Body of pancreas (tissue), 4 donors: ENCODE data around the gene TMEM43. TPM values are rescaled to one million over a fixed set of nuclear protein-coding genes. Genes with fewer than 3 reads are reported as not detected.

Experiments
- ATAC-seq: fragments of 150-250 bp; one replicate; pipeline ENCODE4 v1.9.1; 2016
- DNase-seq, 4 donors: peaks; one replicate each; pipeline ENCODE4 v3.0.0-alpha.2; 2019
- H3K27ac ChIP-seq, 4 donors: fragments of 200-600 bp; sonication (generic); 1 replicate in 3 of 4; 2 replicates in 1 of 4; pipeline versions ENCODE4 v1.5.1 to v1.6.1; 2016 to 2019; ENCODE audit warnings: mild to moderate bottlenecking in 1 of 4, mixed read lengths in 1 of 4, moderate library complexity in 1 of 4
- H3K27me3 ChIP-seq, 2 donors: fragments of 200-600 bp; sonication (generic); one replicate each; pipeline ENCODE4 v1.6.0; 2016; ENCODE audit warnings: mild to moderate bottlenecking in 1 of 2
- H3K36me3 ChIP-seq, 2 donors: fragments of 200-600 bp; sonication (generic); replicated peaks in 1 of 2; 2 replicates each; pipeline ENCODE4 v1.5.1; 2016; ENCODE audit warnings: low read depth in 2 of 2; ENCODE audit not compliant: insufficient read depth in 1 of 2
- H3K4me1 ChIP-seq: fragments of 200-600 bp; sonication (generic); one replicate; pipeline ENCODE4 v1.6.0; 2016
- H3K4me3 ChIP-seq, 2 donors: fragments of 200-600 bp; sonication (generic); 1 replicate in 1 of 2; 2 replicates in 1 of 2; pipeline ENCODE4 v1.5.1; 2016 to 2019
- H3K9me3 ChIP-seq, 3 donors: fragments of 200-600 bp; sonication (generic); 1 replicate in 2 of 3; 2 replicates in 1 of 3; pipeline ENCODE4 v1.5.1; 2016
- POLR2A ChIP-seq, 3 donors: fragments of 450-650 bp; IDR thresholded peaks; one replicate each; pipeline ENCODE4 v1.6.1; 2016; ENCODE audit warnings: antibody characterized with exemption in 3 of 3, mild to moderate bottlenecking in 2 of 3
- WGBS, 2 donors: methylation state at CpG; one replicate each; pipeline ENCODE4 v1.1.5; 2017; 5-methylcytosine and 5-hydroxymethylcytosine counted together
- intact Hi-C: fragments of 100-400 bp; cut with DNase I; formaldehyde crosslinking; loops from one replicate; pipeline ENCODE4 v1.15.1; 2023
- total RNA-seq, 2 donors: library from RNA; depleted of rRNA; stranded (reverse); fragments of >200 nt; gene quantifications; one replicate each; pipeline ENCODE4 v1.1.0, GENCODE V29; 2016
- TF ChIP-seq, protein P1 (sequence below), 7 experiments: fragments of 450-650 bp in 4 of 7; fragments of 200-600 bp in 3 of 7; sonication (generic) in 3 of 7; IDR thresholded peaks; one replicate each; pipeline ENCODE4 v1.5.1; 2016 to 2019; ENCODE audit warnings: antibody characterized with exemption in 7 of 7

TMEM43 gene
- total RNA-seq, 2 donors from 2014 or later: 21.8 to 38.4 TPM

DNA sequence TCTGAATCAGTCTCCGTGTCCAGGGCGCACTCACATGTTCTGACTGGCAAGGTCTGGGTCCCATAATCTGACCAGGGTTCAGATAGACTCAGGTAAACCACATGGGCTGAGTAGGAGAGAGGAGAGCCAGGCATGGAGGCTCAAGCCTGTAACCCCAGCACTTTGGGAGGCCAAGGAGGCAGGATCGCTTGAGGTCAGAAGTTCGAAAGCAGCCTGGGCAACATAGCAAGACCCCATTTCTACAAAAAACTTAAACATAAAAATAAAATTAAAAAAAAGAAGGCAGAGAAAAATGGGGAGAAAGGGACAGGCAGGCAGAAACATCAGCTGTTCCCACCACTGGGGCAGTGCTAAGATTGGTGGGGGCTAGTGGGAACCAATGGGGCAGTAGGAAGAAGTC, 5.4 kb downstream of the TMEM43 start:
- ATAC-seq (no peak), DNase-seq (no peak)
- Histone ChIP-seq H3K4me3 (no peak overlapping the region), H3K9me3 (no peaks in the 10 kb centered on the region), H3K4me1 (peaks cover 19% of the 10 kb centered on the region), H3K27me3 (no peaks in the 10 kb centered on the region), H3K36me3 (peaks cover 11 to 47% of the 10 kb centered on the region in 2 donors), H3K27ac (no peak overlapping the region)
- WGBS, 2 donors: 98 to 99% methylated on average over 4 of the region's 4 CpGs
- TF ChIP-seq POLR2A (IDR thresholded peaks at IDR 0.05): no peak
- TF ChIP-seq, protein P1, sequence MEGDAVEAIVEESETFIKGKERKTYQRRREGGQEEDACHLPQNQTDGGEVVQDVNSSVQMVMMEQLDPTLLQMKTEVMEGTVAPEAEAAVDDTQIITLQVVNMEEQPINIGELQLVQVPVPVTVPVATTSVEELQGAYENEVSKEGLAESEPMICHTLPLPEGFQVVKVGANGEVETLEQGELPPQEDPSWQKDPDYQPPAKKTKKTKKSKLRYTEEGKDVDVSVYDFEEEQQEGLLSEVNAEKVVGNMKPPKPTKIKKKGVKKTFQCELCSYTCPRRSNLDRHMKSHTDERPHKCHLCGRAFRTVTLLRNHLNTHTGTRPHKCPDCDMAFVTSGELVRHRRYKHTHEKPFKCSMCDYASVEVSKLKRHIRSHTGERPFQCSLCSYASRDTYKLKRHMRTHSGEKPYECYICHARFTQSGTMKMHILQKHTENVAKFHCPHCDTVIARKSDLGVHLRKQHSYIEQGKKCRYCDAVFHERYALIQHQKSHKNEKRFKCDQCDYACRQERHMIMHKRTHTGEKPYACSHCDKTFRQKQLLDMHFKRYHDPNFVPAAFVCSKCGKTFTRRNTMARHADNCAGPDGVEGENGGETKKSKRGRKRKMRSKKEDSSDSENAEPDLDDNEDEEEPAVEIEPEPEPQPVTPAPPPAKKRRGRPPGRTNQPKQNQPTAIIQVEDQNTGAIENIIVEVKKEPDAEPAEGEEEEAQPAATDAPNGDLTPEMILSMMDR (IDR thresholded peaks at IDR 0.05): no peak
- intact Hi-C loops: no loop called here

DNA sequence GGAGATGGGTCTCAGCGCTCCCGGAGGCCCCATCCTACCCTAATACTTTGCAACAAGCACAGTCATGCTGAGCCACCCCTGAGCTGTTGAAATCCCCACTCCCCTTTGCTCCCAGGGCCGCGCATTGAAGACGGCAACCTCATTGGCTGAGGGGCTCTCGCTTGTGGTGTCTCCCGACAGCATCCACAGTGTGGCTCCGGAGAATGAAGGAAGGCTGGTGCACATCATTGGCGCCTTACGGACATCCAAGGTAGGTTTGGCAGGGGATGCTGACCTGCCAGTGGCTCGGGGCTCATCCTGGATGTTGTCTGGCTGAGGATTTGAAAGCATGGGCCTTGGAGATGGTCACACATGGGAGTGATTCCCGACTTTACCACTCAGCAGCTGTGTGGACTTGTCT, 5.9 kb downstream of the TMEM43 start:
- H3K36me3 ChIP-seq: peaks cover 11 to 51% of the 10 kb centered on the region in 2 donors

DNA sequence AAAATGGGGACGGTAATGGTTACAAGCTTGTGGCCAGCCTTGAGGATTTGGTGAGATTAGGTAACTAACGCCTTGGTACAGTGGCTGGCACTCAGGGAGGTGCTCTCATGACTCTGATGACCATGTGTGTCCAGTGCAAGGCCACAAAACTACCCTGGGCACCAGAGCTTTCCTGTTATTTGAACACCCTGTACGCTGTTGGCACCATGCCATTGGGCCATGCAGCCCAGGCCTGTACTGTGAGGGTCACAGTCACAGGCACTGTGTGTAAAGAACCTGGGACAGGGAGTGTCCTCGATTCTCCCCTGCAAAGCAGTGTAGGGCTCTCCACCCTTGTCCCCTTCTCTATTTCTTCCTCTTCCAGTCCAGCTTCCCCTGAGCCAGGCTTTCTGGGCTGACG, 6.3 kb downstream of the TMEM43 start:
- WGBS, 2 donors: 71 to 97% methylated on average over 4 to 5 of the region's 5 CpGs
- H3K27ac ChIP-seq: no peak overlapping the region
- no peak for DNase-seq
- intact Hi-C loops: no loop called here
- H3K9me3 ChIP-seq: no peaks in the 10 kb centered on the region
- no peak overlapping the region for H3K4me3 ChIP-seq
- peaks cover 11 to 54% of the 10 kb centered on the region in 2 donors for H3K36me3 ChIP-seq
- peaks cover 12% of the 10 kb centered on the region for H3K4me1 ChIP-seq
- no peak for ATAC-seq
- H3K27me3 ChIP-seq: no peaks in the 10 kb centered on the region
- TF ChIP-seq POLR2A (IDR thresholded peaks at IDR 0.05): no peak
- TF ChIP-seq, protein P1 (IDR thresholded peaks at IDR 0.05): no peak

More for the DNA sequence above, 5.9 kb downstream of the TMEM43 start:
- DNase-seq (no peak), ATAC-seq (no peak)
- TF ChIP-seq, protein P1 (IDR thresholded peaks at IDR 0.05): no peak
- no peak for TF ChIP-seq POLR2A (IDR thresholded peaks at IDR 0.05)
- no peaks in the 10 kb centered on the region for H3K9me3 ChIP-seq
- H3K27ac ChIP-seq: no peak overlapping the region
- intact Hi-C loops: no loop called here
- H3K4me1 ChIP-seq: peaks cover 17% of the 10 kb centered on the region
- H3K27me3 ChIP-seq: no peaks in the 10 kb centered on the region
- WGBS, 2 donors: 90 to 96% methylated on average over 12 of the region's 12 CpGs
- no peak overlapping the region for H3K4me3 ChIP-seq

DNA sequence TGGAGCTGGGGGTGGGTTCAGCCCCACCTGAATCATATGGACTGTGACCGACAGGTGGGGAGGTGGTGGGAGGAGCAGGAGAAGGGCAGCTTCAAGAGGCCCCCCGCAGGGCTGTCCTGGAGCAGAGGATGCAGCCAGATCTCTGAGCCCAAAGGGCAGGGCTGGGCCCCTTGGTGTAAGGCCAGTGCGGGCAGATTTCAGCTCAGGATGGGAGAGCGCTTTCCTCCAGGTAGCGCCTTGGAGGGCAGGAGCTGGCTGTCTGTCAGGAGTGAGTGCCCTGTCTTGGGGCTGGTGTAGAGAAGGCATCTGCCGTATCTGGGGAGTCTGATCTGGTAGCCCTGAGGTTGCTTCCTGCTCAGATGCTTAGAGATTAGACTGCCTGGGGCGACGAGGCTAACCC, 7.3 kb downstream of the TMEM43 start:
- no peaks in the 10 kb centered on the region for H3K9me3 ChIP-seq
- no peak overlapping the region for H3K27ac ChIP-seq
- intact Hi-C loops: no loop called here
- H3K4me3 ChIP-seq: no peak overlapping the region
- peaks cover 11 to 56% of the 10 kb centered on the region in 2 donors for H3K36me3 ChIP-seq
- H3K27me3 ChIP-seq: no peaks in the 10 kb centered on the region
- WGBS, 2 donors: 100% methylated on average over 1 to 8 of the region's 8 CpGs
- TF ChIP-seq, protein P1 (IDR thresholded peaks at IDR 0.05): no peak
- no peak for TF ChIP-seq POLR2A (IDR thresholded peaks at IDR 0.05)
- ATAC-seq: no peak
- no peak for DNase-seq
- peaks cover 2% of the 10 kb centered on the region for H3K4me1 ChIP-seq

DNA sequence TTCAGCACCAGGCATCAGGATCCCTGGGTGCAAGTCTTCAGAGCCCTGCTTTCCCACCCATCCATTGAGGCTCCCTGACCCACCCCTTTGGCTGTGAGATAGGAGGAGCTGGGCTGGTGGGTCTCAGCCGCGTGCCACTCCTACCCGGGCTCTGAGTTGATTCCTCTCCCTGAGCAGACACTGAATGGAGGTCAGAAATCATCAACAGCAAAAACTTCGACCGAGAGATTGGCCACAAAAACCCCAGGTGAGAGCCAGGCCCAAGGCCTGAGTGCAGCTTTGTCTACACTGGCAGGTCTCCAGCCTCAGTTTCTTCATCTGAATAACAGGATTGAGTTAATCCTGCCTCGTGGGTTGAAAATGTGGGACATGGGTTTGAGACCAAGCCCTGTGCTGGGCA, 7.8 kb downstream of the TMEM43 start:
- WGBS, 2 donors: 80 to 92% methylated on average over 6 of the region's 6 CpGs
- no peak overlapping the region for H3K4me3 ChIP-seq
- peaks cover 11 to 56% of the 10 kb centered on the region in 2 donors for H3K36me3 ChIP-seq
- DNase-seq (no peak), ATAC-seq (no peak)
- H3K9me3 ChIP-seq: no peaks in the 10 kb centered on the region
- TF ChIP-seq, protein P1 (IDR thresholded peaks at IDR 0.05): no peak
- TF ChIP-seq POLR2A (IDR thresholded peaks at IDR 0.05): no peak
- no peak overlapping the region for H3K27ac ChIP-seq
- intact Hi-C loops: no loop called here
- H3K27me3 ChIP-seq: no peaks in the 10 kb centered on the region
- no peaks in the 10 kb centered on the region for H3K4me1 ChIP-seq
